Measurements from ENCODE around the gene PXT1. TPM values are rescaled to one million over a fixed set of nuclear protein-coding genes. Genes with fewer than 3 reads are reported as not detected.
"Not testable (repeated sequence)": the region's sequence is repeated elsewhere in the genome, so short reads cannot be mapped to it uniquely, and the experiment has no call there.

The PXT1 gene
- polyA plus RNA-seq, 1 experiment: not detected

DNA sequence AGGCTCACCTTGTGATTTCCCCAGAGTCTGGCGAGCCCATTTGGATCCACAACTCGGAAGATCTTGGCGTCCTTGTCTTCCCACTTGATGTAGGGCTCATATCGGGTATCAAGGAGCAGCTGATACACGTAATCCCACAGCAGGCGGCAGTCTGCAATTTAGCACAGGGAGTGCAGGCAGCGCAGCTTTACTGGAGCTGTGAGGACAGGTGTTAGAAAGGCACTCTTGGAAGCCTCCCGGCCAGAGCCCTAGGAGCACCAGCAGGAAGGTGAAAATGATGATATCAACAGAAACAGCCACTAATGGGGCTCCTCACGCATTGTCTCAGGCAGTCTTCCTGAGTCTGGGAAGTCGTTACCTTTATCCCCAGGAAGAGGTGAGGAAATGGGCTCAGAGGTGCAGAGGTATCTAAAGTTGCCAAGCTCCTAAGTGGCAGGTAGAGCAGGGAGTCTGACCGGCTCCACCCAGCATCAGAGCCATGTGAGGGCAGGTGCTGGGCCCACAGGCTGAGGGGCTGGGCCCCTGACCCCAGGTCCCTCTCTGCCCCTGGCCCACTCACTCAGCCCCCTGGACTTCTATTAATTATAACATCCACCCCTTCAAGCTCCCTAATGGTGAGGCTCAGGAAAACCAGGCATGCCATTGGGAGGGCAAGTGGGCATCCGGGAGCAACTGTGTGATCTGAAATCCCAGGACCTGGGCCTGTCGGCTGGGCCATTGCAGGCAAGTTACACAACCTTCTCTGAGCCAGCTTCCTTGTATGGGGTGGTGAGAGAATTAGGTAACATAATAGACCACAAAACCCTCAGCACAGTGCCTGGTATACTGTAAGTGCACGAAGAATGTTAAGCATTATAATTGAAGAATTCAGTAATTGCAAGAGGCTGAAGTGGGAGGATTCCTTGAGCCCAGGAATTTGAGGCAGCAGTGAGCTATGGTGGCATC lies 73.5 kb downstream of the PXT1 start:
- ChIA-PET CTCF (interaction anchor here (0.7 to 1.5 kb wide), 3 partner anchors 9 to 41 kb away, joined by 3 to 7 read pairs (median 6); no protein-coding TSS in a partner anchor), POLR2A (interaction anchor here (0.6 kb wide), 1 partner anchor 200 kb away, joined by 3 read pairs; no protein-coding TSS in a partner anchor)
- peaks cover 23% of the 10 kb centered on the region for H3K27me3 ChIP-seq (ENCODE audit: control insufficient read depth, insufficient read depth, low read length)
- TF ChIP-seq, protein P1, sequence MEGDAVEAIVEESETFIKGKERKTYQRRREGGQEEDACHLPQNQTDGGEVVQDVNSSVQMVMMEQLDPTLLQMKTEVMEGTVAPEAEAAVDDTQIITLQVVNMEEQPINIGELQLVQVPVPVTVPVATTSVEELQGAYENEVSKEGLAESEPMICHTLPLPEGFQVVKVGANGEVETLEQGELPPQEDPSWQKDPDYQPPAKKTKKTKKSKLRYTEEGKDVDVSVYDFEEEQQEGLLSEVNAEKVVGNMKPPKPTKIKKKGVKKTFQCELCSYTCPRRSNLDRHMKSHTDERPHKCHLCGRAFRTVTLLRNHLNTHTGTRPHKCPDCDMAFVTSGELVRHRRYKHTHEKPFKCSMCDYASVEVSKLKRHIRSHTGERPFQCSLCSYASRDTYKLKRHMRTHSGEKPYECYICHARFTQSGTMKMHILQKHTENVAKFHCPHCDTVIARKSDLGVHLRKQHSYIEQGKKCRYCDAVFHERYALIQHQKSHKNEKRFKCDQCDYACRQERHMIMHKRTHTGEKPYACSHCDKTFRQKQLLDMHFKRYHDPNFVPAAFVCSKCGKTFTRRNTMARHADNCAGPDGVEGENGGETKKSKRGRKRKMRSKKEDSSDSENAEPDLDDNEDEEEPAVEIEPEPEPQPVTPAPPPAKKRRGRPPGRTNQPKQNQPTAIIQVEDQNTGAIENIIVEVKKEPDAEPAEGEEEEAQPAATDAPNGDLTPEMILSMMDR (IDR thresholded peaks at IDR 0.05; ENCODE audit: low read depth, low read length): no peak
- DNase-seq (ENCODE audit: low read depth, low spot score): peak; percentile 38
- H3K27ac ChIP-seq (ENCODE audit: low read depth, low read length): no peak overlapping the region
- H3K4me3 ChIP-seq (ENCODE audit: low read depth, low read length): no peak overlapping the region
- H3K9me3 ChIP-seq (ENCODE audit: control insufficient read depth, insufficient read depth, low read length): no peaks in the 10 kb centered on the region; the same call in 1 of the 2 replicates

DNA sequence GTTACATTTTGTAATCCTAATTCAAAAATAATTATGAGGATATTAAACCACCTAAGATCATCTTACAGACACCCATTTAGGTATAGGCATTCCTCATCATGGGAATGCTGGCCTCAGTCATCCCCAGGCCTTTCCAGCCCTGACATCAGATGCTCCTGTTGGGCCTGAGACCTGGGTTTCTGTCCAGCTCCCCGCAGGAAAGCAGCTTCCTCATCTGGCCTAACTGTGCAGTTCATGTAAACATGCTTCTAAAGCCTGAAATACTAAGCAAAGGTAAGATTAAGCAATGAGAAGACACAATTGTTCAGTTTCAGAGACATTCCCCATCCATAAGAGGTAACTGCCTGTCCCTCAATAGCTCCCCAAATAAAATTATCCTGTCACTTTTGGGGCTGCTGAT lies 74.2 kb downstream of the PXT1 start:
- H3K4me3 ChIP-seq (ENCODE audit: low read depth, low read length): no peak overlapping the region
- ChIA-PET POLR2A (no interaction called here), CTCF (no interaction called here)

DNA sequence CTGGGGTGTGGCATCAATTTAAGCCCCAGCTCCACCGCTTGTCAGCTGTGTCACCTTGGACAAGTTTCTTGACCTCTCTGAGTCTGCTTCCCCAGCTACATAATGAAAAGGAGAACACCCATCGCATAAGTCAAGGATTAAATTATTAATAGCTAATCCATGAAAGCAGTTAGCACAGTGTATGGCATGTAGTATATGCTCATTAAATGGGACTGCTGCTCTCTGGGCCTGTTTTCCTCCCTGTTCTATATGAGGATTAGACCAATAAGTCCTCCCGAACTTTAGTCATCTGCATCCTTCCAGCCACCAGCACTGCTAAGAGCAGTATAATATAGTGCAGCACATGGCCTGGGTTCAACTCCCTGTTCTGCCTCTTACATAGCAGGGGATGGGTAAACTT lies 74.9 kb downstream of the PXT1 start:
- H3K27ac ChIP-seq (ENCODE audit: low read depth, low read length): no peak overlapping the region
- H3K27me3 ChIP-seq (ENCODE audit: control insufficient read depth, insufficient read depth, low read length): peaks cover 12% of the 10 kb centered on the region
- no peak for DNase-seq (ENCODE audit: low read depth, low spot score)
- POLR2A ChIA-PET: no interaction called here
- H3K4me3 ChIP-seq (ENCODE audit: low read depth, low read length): no peak overlapping the region
- peaks cover 4% of the 10 kb centered on the region; the same call in 1 of the 2 replicates for H3K9me3 ChIP-seq (ENCODE audit: control insufficient read depth, insufficient read depth, low read length)
- CTCF ChIA-PET: no interaction called here
- TF ChIP-seq, protein P1 (IDR thresholded peaks at IDR 0.05; ENCODE audit: low read depth, low read length): no peak

More for the DNA sequence above, 74.2 kb downstream of the PXT1 start:
- Histone ChIP-seq H3K9me3 (ENCODE audit: control insufficient read depth, insufficient read depth, low read length) (peaks cover under 1% of the 10 kb centered on the region; the same call in 1 of the 2 replicates), H3K27ac (ENCODE audit: low read depth, low read length) (no peak overlapping the region), H3K27me3 (ENCODE audit: control insufficient read depth, insufficient read depth, low read length) (peaks cover 16% of the 10 kb centered on the region)
- TF ChIP-seq, protein P1 (IDR thresholded peaks at IDR 0.05; ENCODE audit: low read depth, low read length): no peak
- DNase-seq (ENCODE audit: low read depth, low spot score): no peak

DNA sequence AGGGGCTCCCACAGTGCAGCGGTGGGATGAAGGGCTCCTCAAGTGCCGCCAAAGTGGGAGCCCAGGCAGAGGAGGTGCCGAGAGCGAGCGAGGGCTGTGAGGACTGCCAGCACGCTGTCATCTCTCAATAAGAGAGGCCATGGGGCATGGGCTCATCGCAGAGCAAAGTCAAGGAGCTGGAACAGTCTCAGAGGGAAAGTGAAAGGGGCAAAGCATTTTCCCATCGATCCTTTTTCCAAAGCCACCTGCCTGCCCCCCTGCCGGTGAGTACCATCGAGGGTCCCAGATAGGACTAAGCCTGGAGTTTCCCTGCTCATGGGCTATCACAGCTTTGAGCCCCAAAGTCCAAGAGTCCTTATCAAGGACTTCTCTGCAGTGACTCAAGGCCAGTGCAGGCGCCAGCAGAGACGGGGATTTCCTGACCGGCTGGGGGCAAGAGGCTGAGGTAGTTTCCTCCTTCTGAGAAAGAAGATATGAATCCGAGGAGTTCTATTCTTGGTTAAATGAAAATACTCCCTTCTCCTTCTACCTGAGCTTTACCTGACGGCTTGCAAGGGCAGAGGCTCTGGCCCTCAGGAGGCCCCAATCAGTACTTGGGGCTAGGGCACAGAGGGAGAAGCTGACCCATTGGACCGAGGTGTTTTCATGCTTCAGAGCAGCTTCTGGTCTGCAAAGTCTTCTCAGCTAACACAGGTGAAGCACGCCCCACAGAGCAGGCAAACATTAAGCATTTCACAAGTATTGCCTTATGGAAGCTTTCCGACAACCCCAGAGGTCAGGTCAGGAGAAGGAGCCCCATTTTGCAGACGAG lies 77.8 kb downstream of the PXT1 start:
- ChIA-PET POLR2A (no interaction called here), CTCF (interaction anchor here (0.6 to 1.5 kb wide), 2 partner anchors 24 to 241 kb away, joined by 3 to 5 read pairs; no protein-coding TSS in a partner anchor)
- no peak for DNase-seq (ENCODE audit: low read depth, low spot score)
- Histone ChIP-seq H3K27me3 (ENCODE audit: control insufficient read depth, insufficient read depth, low read length) (peaks cover 10% of the 10 kb centered on the region), H3K4me3 (ENCODE audit: low read depth, low read length) (no peak overlapping the region), H3K27ac (ENCODE audit: low read depth, low read length) (no peak overlapping the region), H3K9me3 (ENCODE audit: control insufficient read depth, insufficient read depth, low read length) (peaks cover 4% of the 10 kb centered on the region; the same call in 1 of the 2 replicates)
- TF ChIP-seq, protein P1 (IDR thresholded peaks at IDR 0.05; ENCODE audit: low read depth, low read length): no peak

DNA sequence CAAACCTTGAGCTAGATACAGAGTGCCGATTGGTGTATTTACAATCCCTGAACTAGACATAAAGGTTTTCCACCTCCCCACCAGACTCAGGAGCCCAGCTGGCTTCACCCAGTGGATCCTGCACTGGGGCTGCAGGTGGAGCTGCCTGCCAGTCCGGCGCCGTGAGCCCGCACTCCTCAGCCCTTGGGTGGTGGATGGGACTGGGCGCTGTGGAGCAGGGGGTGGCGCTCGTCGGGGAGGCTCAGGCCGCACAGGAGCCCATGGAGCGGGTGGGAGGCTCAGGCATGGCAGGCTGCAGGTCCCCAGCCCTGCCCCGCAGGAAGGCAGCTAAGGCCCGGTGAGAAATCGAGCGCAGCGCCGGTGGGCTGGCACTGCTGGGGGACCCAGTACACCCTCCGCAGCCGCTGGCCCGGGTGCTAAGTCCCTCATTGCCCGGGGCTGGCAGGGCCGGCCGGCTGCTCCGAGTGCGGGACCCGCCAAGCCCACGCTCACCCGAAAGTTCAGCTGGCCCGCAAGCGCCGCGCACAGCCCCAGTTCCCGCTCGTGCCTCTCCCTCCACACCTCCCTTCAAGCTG lies 78.5 kb downstream of the PXT1 start:
- H3K27ac ChIP-seq (ENCODE audit: low read depth, low read length); POLR2A ChIA-PET; H3K9me3 ChIP-seq (ENCODE audit: control insufficient read depth, insufficient read depth, low read length); DNase-seq (ENCODE audit: low read depth, low spot score); H3K4me3 ChIP-seq (ENCODE audit: low read depth, low read length); H3K27me3 ChIP-seq (ENCODE audit: control insufficient read depth, insufficient read depth, low read length): not testable (repeated sequence)
- CTCF ChIA-PET: interaction anchor here (0.6 to 1.4 kb wide), 2 partner anchors 62 to 240 kb away, joined by 3 to 6 read pairs; no protein-coding TSS in a partner anchor

DNA sequence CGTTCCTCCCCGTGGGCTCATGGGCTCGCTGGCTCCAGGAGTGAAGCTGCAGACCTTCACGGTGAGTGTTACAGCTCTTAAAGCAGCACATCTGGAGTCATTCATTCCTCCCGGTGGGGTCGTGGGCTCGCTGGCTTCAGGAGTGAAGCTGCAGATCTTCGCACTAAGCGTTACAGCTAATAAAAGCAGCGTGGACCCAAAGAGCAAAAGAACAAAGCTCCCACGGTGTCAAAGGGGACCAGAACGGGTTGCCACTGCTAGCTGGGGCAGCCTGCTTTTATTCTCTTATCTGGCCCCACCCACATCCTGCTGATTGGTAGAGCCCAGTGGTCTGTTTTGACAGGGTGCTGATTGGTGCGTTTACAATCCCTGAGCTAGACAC lies 79.3 kb downstream of the PXT1 start:
- CTCF ChIA-PET: interaction anchor here (1.1 to 1.4 kb wide), 2 partner anchors 22 to 61 kb away, joined by 5 to 6 read pairs; no protein-coding TSS in a partner anchor
- H3K27me3 ChIP-seq (ENCODE audit: control insufficient read depth, insufficient read depth, low read length); H3K4me3 ChIP-seq (ENCODE audit: low read depth, low read length); DNase-seq (ENCODE audit: low read depth, low spot score); POLR2A ChIA-PET; H3K27ac ChIP-seq (ENCODE audit: low read depth, low read length); H3K9me3 ChIP-seq (ENCODE audit: control insufficient read depth, insufficient read depth, low read length): not testable (repeated sequence)

All from AG04450 (cell line).